ENCODE results near the gene CASP1.
"Not testable (repeated sequence)": the region's sequence is repeated elsewhere in the genome, so short reads cannot be mapped to it uniquely, and the experiment has no call there.

GRCh38 chr11:105034388-105034787 is 556 bp downstream of the CASP1 start:
- TF ChIP-seq CTCF (IDR thresholded peaks at IDR 0.05 in 8 of 11, conservative IDR thresholded peaks at IDR 0.05 in 3 of 11); POLR2A (IDR thresholded peaks at IDR 0.05); POLR2AphosphoS5 (IDR thresholded peaks at IDR 0.05): not testable (repeated sequence)

All from spleen (tissue), 7 donors.